Upper lobe of left lung (tissue), 6 donors: ENCODE data around the gene MYO1G. TPM values are rescaled to one million over a fixed set of nuclear protein-coding genes. Genes with fewer than 3 reads are reported as not detected.
"Not testable (repeated sequence)": the region's sequence is repeated elsewhere in the genome, so short reads cannot be mapped to it uniquely, and the experiment has no call there.

Experiments used
- ATAC-seq, 2 donors: fragments of 200-7000 bp; cut with Tn5 transposase; one replicate each; pipeline ENCODE4 v1.9.1; 2022; ENCODE audit warnings: mild to moderate bottlenecking in 2 of 2, moderate library complexity in 2 of 2; ENCODE audit not compliant: low FRiP score in 2 of 2
- DNase-seq, 2 donors: peaks; one replicate each; pipeline ENCODE4 v3.0.0-alpha.2; 2019 to 2020
- H3K27ac ChIP-seq, 4 donors: fragments of 200-600 bp; sonication (generic); one replicate each; pipeline ENCODE4 v1.5.1; 2016 to 2019
- H3K27me3 ChIP-seq, 4 donors: fragments of 200-600 bp; sonication (generic); one replicate each; pipeline ENCODE4 v1.5.1; 2017 to 2019
- H3K36me3 ChIP-seq, 4 donors: fragments of 200-600 bp; sonication (generic); one replicate each; pipeline ENCODE4 v1.5.1; 2016 to 2019
- H3K4me1 ChIP-seq, 4 donors: fragments of 200-600 bp; sonication (generic); one replicate each; pipeline ENCODE4 v1.5.1; 2018 to 2019
- H3K4me3 ChIP-seq, 4 donors: fragments of 200-600 bp; sonication (generic); one replicate each; pipeline ENCODE4 v1.5.1; 2017 to 2019; ENCODE audit warnings: mild to moderate bottlenecking in 2 of 4, moderate library complexity in 1 of 4
- H3K9me3 ChIP-seq, 4 donors: fragments of 200-600 bp; sonication (generic); one replicate each; pipeline ENCODE4 v1.5.1; 2018 to 2019
- EP300 ChIP-seq, 4 donors: sonication (generic); formaldehyde crosslinking; IDR thresholded peaks; one replicate each; pipeline ENCODE4 v1.5.1; 2017; ENCODE audit warnings: antibody characterized with exemption in 4 of 4, control low read depth in 2 of 4
- POLR2A ChIP-seq, 4 donors: fragments of 450-650 bp; IDR thresholded peaks; one replicate each; pipeline ENCODE4 v1.5.1; 2016 to 2017; ENCODE audit warnings: antibody characterized with exemption in 4 of 4, mild to moderate bottlenecking in 2 of 4
- POLR2AphosphoS5 ChIP-seq, 2 donors: sonication (generic); formaldehyde crosslinking; IDR thresholded peaks; one replicate each; pipeline ENCODE4 v1.5.1; 2017; ENCODE audit warnings: antibody characterized with exemption in 2 of 2
- WGBS, 2 donors: methylation state at CpG; one replicate each; pipeline ENCODE4 v1.1.5; 2017 to 2018; 5-methylcytosine and 5-hydroxymethylcytosine counted together
- total RNA-seq, 6 donors: library from RNA; depleted of rRNA in 4 of 6; stranded (reverse); fragments of >200 nt in 4 of 6; gene quantifications; one replicate each; pipeline versions ENCODE4 v1.1.0 to v1.2.1, GENCODE V29; 2016 to 2021
- TF ChIP-seq, protein P1 (sequence below), 6 experiments: fragments of 450-650 bp in 4 of 6; fragments of 200-600 bp in 2 of 6; sonication (generic) in 2 of 6; IDR thresholded peaks; one replicate each; pipeline ENCODE4 v1.5.1; 2016 to 2019; ENCODE audit warnings: antibody characterized with exemption in 6 of 6
- donor health status: DM: no; HTN: no; CAD: no; lungs with moderate emphysema.
- donor health status: DM: no; HTN: yes; CAD: no; lungs with severe emphysema.

Gene MYO1G
- total RNA-seq, 6 donors from 2014 or later = 19.7 to 51.3 (median 38.0) TPM

DNA sequence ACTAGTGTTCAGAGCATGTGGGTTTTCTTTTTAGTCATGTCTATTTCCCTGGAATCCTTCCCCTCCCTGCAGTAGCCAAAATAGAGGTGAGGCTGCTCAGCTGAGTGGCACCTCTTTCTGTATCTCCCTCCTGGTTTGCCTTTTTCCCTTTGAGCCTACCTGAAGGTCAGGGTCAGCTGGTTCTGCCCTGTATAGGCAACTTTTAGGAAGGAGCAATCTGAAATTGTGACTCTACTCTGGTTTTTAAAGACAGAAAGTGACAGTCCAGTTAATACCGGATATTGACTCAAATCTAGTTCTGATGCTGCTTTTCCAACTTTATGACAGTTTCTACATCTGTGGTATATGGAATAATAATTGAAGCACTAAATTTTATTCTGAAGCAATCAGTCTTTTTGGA is 47.2 kb upstream of the MYO1G start:
- Histone ChIP-seq H3K27ac (no peak overlapping the region), H3K4me1 (peaks cover 0 to 4% (median 2%) of the 10 kb centered on the region in 4 donors), H3K4me3 (no peak overlapping the region), H3K9me3 (no peaks in the 10 kb centered on the region), H3K27me3 (no peaks in the 10 kb centered on the region), H3K36me3 (peaks cover 0 to 12% (median 2%) of the 10 kb centered on the region in 4 donors)
- WGBS, 2 donors = 86 to 93% methylated on average over 1 of the region's 1 CpG
- no peak for ATAC-seq
- no peak for TF ChIP-seq POLR2AphosphoS5 (IDR thresholded peaks at IDR 0.05)
- no peak for TF ChIP-seq EP300 (IDR thresholded peaks at IDR 0.05)
- TF ChIP-seq, protein P1, sequence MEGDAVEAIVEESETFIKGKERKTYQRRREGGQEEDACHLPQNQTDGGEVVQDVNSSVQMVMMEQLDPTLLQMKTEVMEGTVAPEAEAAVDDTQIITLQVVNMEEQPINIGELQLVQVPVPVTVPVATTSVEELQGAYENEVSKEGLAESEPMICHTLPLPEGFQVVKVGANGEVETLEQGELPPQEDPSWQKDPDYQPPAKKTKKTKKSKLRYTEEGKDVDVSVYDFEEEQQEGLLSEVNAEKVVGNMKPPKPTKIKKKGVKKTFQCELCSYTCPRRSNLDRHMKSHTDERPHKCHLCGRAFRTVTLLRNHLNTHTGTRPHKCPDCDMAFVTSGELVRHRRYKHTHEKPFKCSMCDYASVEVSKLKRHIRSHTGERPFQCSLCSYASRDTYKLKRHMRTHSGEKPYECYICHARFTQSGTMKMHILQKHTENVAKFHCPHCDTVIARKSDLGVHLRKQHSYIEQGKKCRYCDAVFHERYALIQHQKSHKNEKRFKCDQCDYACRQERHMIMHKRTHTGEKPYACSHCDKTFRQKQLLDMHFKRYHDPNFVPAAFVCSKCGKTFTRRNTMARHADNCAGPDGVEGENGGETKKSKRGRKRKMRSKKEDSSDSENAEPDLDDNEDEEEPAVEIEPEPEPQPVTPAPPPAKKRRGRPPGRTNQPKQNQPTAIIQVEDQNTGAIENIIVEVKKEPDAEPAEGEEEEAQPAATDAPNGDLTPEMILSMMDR (IDR thresholded peaks at IDR 0.05) = no peak
- TF ChIP-seq POLR2A (IDR thresholded peaks at IDR 0.05) = no peak
- DNase-seq = no peak

DNA sequence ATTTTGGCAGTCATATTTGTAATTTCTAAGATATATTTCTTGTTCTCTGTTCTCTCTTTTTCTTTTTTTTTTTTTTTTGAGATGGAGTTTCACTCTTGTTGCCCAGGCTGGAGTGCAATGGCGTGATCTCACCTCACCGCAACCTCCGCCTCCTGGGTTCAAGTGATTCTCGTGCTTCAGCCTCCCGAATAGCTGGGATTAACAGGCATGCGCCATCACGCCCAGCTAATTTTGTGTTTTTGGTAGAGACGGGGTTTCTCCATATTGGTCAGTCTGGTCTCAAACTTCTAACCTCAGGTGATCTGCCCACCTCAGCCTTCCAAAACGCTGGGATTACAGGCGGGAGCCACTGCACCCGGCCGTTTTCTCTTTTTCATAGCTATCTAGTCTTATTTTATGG is 46.7 kb upstream of the MYO1G start:
- not testable (repeated sequence) for H3K27me3 ChIP-seq, H3K9me3 ChIP-seq, H3K4me1 ChIP-seq, DNase-seq, H3K4me3 ChIP-seq, ATAC-seq, H3K27ac ChIP-seq
- WGBS, 2 donors = 92 to 96% methylated on average over 12 of the region's 12 CpGs
- H3K36me3 ChIP-seq = peaks cover 0 to 12% (median 2%) of the 10 kb centered on the region in 4 donors

DNA sequence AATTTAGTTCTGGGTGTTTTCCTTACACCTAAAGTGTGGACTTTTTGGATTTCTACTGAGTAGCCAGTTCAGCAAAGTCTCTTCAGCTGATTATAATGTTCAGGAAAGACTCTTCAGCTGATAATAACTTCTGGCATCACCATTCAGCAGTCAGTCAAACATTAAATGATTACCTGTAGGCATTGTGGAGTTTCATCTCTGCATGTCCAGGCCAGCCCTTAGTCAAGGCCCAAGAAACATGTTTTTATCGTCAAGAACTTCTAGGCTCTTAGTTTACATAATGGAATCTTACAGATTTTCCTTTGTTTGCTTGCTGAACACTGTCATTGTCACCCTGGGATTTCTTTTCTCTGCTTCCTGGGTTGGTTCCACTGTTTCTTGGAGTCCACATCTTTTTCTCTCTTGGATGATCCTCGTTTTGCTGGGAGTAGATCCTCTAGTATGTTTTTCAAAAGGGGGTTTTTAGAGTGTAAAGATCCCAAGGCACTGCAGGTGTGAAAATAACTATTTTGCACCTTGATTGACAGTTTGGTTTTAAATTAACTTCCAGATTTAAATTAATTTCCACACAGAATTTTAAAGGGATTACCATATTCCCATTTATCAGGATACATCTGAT is 45.4 kb upstream of the MYO1G start:
- no peaks in the 10 kb centered on the region for H3K27me3 ChIP-seq
- peaks cover 0 to 4% (median 2%) of the 10 kb centered on the region in 4 donors for H3K4me1 ChIP-seq
- peaks cover 0 to 12% (median 2%) of the 10 kb centered on the region in 4 donors for H3K36me3 ChIP-seq
- TF ChIP-seq POLR2A (IDR thresholded peaks at IDR 0.05) (no peak), EP300 (IDR thresholded peaks at IDR 0.05) (no peak), POLR2AphosphoS5 (IDR thresholded peaks at IDR 0.05) (no peak)
- TF ChIP-seq, protein P1 (IDR thresholded peaks at IDR 0.05) = no peak
- WGBS, 2 donors = 89 to 100% methylated on average over 2 of the region's 2 CpGs
- no peak for DNase-seq
- no peak for ATAC-seq
- H3K9me3 ChIP-seq = no peaks in the 10 kb centered on the region
- no peak overlapping the region for H3K4me3 ChIP-seq
- no peak overlapping the region for H3K27ac ChIP-seq

DNA sequence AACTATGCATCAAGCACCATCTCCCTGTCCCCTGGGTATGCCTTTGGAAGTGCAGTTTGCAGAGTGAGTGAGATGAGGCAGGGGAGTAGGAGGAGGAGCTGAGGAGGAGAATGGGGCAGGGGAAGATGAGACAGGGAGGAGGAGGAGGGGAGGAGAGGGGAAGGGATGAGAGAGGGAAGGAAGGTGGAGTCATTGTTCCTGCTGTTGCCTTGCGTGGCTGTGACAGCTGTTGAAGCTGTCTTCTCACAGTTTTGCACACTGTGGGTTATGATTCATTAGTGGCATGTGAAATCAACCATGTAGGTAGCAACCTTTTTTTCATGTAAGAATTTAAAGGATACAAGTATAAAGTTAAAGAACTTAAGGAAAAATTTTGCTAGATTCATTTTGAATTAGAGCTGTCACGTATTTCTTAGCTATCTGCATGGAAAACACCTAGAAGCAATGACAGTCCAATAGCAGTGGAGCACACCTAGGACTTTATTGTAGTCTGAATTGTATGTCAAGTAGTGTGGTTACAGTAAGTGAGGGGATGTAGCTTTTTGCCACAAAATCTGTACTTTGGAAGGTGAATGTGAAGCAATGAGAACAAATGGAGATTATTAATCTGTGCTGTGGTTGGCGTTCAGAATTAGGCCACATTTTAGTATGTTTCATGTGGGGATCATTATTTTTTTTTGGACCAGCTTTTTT is 42.9 kb upstream of the MYO1G start:
- ATAC-seq (no peak), DNase-seq (no peak)
- Histone ChIP-seq H3K9me3 (no peaks in the 10 kb centered on the region), H3K27ac (no peak overlapping the region), H3K36me3 (peaks cover 0 to 6% (median 0%) of the 10 kb centered on the region in 4 donors), H3K4me3 (no peak overlapping the region), H3K27me3 (no peaks in the 10 kb centered on the region), H3K4me1 (peaks cover 0 to 4% (median 0%) of the 10 kb centered on the region in 4 donors)
- WGBS, 2 donors = 79 to 80% methylated on average over 3 of the region's 3 CpGs
- no peak for TF ChIP-seq POLR2AphosphoS5 (IDR thresholded peaks at IDR 0.05)
- TF ChIP-seq, protein P1 (IDR thresholded peaks at IDR 0.05) = no peak
- TF ChIP-seq POLR2A (IDR thresholded peaks at IDR 0.05) = no peak
- TF ChIP-seq EP300 (IDR thresholded peaks at IDR 0.05) = no peak

DNA sequence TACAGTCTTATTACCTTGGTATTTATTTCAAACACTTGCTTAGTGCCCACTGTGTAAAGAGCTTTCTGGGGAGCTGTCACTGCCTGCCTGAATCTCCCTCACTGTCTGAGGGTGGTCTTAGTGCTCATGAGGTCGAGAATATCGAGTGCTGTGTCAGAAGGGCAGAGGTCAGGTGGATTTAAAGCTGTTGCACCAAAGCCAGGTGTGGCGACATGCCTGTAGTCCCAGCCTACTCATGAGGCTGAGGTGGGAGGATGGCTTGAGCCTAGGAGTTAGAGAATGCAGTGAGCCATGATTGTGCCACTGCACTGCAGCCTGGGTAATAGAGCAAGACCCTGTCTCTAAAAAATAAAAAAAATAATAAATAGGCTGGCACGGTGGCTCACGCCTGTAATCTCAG is 42.1 kb upstream of the MYO1G start:
- no peak for DNase-seq
- no peak for ATAC-seq
- TF ChIP-seq, protein P1 (IDR thresholded peaks at IDR 0.05) = no peak
- no peak for TF ChIP-seq POLR2A (IDR thresholded peaks at IDR 0.05)
- no peak for TF ChIP-seq POLR2AphosphoS5 (IDR thresholded peaks at IDR 0.05)
- TF ChIP-seq EP300 (IDR thresholded peaks at IDR 0.05) = no peak
- Histone ChIP-seq H3K27me3 (no peaks in the 10 kb centered on the region), H3K27ac (no peak overlapping the region), H3K4me1 (peaks cover 0 to 4% (median 0%) of the 10 kb centered on the region in 4 donors), H3K4me3 (no peak overlapping the region), H3K36me3 (peaks cover 0 to 6% (median 0%) of the 10 kb centered on the region in 4 donors), H3K9me3 (no peaks in the 10 kb centered on the region)
- 92 to 94% methylated on average over 5 of the region's 5 CpGs for WGBS, 2 donors
